ENCODE measurements around the gene NR2F1.

The NR2F1 gene

DNA sequence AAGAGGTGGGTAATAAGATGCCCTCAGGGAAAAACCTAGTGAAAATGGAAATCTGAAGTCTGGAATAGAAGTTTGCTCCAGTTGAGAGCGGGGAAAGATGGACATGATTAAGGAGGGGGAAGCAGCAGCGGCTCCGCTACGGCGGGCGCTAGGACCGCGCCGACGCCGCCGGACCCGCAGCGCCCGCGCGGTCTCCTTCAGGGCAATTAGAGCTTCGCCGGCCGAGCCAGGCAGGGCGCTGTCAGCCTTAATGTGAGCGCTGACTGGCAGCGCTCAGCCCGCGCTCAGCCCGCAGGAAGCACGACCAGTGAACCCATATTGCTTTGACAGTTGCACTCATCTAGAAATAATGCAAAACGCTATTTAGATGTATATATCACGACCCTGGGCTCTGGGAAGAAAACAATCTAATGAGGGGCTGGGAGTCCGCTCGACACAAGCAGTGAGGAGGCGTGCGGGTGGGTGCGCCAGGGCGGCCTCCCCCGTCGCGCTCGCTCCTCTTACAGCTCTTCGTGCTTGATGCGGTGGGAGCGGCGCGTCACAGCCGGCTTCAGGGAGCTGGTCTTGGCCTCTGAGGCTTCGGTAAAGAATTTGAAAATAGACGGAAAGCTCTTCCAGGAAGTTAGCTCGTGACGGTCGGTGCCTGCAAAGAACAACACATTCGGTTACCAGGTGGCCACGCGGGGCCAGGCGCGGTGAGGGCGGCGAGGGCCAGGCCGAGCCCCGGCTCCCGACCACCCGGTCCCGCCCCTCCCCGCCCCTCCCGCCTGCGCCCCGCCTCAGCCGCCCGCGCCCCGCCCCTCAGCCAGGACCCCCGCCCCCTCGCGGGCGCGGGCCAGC lies 37.7 kb downstream of the NR2F1 start:
- Histone ChIP-seq H3K4me3 (peak overlapping the region; percentile 44 to 70 (median 56)), H3K27ac (peak overlapping the region in 10 of 21 experiments; percentile 1 to 80 (median 54))

DNA sequence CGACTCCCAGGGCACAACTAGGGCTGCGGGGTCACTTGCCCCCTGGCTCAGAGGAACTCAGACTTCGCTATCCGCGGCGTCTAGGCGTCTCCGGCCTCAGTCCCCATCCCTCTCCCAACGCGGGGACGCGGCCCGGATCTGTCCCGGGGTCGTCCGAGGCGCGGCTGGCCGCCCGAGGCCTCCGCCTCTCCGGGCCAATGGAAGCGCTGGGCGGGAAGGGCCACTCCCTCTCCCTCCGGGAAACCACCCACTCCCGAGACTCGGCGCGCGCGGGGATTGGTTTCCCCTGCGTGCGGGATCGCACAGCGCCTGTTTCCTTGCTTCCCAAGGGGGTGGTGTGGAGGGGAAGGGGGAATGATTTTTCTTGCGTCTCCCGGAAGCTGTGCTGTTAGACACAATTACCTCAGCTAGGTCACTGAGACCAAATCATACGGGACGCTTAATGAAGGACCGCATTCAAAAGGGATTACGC lies 38.3 kb downstream of the NR2F1 start:
- peak overlapping the region; percentile 44 to 70 (median 56) for H3K4me3 ChIP-seq
- peak overlapping the region in 7 of 21 experiments; percentile 6 to 80 (median 63) for H3K27ac ChIP-seq

DNA sequence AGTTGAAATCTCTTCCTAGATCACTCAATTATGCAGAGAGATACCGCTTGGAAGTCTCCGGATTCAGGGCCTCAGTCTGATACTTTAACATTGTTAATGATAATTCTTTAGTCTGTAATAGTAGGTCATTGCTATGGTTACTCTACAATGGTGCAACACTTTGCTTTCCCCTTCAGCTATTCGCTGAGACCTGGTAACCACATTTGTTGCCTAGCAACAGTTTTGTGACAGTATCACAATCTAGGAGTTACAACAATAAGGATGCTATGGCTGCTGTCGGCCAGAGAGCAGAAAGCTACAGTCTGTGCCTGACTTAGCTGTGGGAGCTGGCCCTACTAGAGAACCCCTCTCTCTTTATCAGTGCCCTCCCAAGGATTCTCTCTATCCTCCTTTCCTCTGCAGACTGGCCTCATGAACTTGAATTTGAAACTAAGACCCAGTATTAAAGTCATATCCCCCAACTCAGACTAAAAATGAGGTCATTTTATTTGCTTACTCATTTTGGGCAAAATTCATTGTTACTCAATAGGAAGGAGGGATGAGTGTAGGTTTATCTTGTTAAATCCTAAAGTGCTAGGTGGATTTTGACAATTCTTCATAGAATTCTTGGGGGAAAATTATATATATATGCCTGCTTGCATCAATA lies 39.3 kb downstream of the NR2F1 start:
- Histone ChIP-seq H3K4me3 (no peak overlapping the region), H3K27ac (no peak overlapping the region)

DNA sequence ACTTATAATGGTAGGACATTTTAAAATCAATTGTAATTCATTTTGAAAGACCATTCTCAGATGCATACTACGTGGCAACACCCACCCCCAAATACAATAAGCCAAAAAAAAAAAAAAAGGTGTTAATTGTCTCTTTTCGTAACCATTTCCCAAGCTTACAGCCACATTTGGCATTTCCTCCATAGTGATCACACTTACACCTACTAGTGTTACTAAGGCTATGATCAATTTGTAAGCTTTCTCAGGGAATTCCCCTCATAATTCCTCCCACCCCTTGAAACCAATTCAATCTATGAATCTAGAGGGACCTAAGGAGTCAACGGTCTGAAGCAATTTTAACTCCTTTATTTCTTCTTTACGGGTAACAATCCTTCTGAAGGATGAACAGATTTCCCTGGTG lies 40.1 kb downstream of the NR2F1 start:
- H3K4me3 ChIP-seq, result no peak overlapping the region

DNA sequence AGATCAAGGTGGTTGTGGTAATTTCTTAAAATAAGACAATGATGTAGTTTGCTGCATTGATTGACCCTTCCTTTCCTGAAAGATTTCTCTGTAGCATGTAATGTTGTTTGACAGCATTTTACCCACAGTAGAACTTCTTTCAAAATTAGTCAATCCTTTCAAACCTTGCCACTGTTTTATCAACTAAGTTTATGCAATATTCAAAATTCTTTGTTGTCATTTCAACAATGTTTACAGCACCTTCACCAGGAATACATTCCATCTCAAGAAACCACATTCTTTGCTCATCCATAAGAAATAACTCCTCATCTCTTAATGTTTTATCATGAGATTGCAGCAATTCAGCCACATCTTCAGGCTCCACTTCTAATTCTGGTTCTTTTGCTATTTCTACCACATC lies 43.8 kb downstream of the NR2F1 start:
- no peak overlapping the region for H3K27ac ChIP-seq
- H3K4me3 ChIP-seq, result no peak overlapping the region

More for the DNA sequence above, 40.1 kb downstream of the NR2F1 start:
- H3K27ac ChIP-seq, result no peak overlapping the region

DNA sequence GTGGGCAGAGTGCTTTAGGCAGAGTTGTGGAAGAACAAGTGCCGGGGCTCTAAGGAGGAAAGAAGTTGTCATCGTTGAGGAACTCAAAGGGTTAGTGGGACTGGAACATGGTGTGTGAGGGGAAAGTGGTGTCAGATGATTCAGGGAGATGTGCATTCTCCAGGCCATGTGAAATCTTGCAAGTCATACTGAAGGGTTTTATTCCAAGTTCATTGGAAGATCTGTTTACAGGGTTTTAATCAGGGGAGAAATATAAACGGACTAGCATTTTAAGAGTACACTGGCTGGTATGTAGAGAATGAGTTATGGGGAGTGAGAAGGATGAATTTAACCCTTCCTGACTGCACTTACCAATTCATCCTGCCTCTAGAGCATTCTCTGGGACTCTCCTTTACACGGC lies 49.3 kb downstream of the NR2F1 start:
- no peak overlapping the region for H3K4me3 ChIP-seq
- H3K27ac ChIP-seq, result no peak overlapping the region

DNA sequence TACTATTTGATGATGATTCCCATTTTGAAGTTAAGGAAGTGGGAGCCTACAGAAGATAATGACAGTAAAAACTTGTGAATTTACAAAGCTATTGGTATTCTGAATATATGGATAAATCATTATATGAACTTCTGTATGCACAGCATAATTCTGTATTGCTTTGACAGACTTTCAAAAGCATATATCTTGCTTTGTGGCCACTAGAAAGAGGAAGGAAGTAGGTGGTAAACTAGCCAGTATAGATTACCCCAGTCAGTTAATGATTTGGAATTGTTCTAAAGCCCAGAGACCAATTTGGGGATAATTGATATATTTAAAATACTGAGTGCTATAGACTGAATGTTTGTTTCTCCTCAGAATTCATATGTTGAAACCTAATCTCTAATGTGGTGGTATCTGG lies 53.0 kb downstream of the NR2F1 start:
- Histone ChIP-seq H3K27ac (no peak overlapping the region), H3K4me3 (no peak overlapping the region)

DNA sequence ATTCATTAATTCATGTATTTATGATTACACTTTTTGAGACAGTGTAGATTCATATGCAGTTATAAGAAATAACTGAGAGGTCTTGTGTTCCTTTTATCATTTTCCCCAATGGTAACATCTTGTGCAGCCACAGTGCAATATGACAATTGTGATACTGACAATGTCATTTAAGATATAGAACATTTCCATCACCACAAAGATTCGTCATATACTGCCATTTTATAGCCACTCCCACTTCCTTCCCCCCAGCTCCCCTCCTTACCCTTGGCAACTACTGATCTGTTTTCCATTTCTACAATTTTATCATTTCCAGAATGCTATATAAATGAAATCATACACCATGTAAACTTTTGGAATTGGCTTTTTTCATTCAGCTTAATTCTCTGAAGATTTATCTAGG lies 53.8 kb downstream of the NR2F1 start:
- no peak overlapping the region for H3K27ac ChIP-seq
- H3K4me3 ChIP-seq, result no peak overlapping the region

DNA sequence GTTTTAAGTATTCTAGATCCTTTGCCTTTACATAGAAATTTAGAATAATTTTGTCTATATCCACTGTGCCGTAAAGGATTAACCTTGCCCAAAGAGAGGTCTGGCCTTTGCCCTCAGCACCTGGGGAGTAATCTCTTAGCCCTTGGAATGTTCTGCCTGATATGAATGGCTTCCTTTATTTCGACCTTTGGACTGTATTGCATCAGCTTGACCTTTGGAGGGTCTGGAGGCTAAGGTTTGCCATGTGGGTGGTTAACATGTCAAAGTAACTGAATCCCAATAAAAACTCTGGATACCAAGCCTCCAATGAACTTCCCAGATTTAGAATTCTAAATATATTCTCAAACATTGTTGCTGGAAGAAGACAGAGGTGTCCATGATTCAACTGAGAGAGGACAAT lies 54.7 kb downstream of the NR2F1 start:
- H3K4me3 ChIP-seq, result no peak overlapping the region
- H3K27ac ChIP-seq, result no peak overlapping the region

DNA sequence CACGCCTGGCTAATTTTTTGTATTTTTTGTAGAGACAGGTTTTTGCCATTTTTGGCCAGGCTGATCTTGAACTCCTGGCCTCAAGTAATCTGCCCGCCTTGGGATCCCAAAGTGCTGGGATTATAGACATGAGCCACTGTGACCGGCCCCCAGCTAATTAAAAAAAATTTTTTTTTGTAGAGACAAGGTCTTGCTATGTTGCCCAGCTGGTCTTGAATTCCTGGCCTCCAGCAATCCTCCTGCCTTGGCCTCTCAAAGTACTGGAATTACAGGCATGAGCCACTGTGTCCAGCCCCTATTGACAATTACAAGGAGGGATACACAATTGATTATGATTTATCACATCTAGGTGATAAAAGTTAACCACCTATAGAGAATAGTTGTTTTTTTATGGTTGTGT lies 59.5 kb downstream of the NR2F1 start:
- Histone ChIP-seq H3K27ac (no peak overlapping the region), H3K4me3 (no peak overlapping the region)

Measured in skin epidermis (tissue), 12 donors.